Measurements from ENCODE around the gene TAB3. TPM values are rescaled to one million over a fixed set of nuclear protein-coding genes. Genes with fewer than 3 reads are reported as not detected.

The TAB3 gene
- total RNA-seq, 1 experiment from 2014 or later = 13.5 TPM

GRCh38 chrX:30777575-30777974 lies 111.5 kb downstream of the TAB3 start:
- Histone ChIP-seq H2AK5ac (ENCODE audit: insufficient read length, low read length) (no peak overlapping the region), H4K5ac (ENCODE audit: insufficient read length, low read depth, low read length) (no peak overlapping the region), H4K8ac (replicated peaks; ENCODE audit: insufficient read length, low read depth, low read length) (no peak overlapping the region), H3K18ac (ENCODE audit: insufficient read length, low read depth, low read length) (no peak overlapping the region), H3T11ph (ENCODE audit: low read length) (no peak overlapping the region), H2AFZ (ENCODE audit: low read length) (no peak overlapping the region), H3K4ac (ENCODE audit: low read depth, low read length) (no peak overlapping the region), H3K23me2 (ENCODE audit: insufficient read length, low read depth, low read length, poor library complexity, severe bottlenecking) (no peaks in the 10 kb centered on the region), H2BK15ac (ENCODE audit: low read depth, low read length) (no peak overlapping the region), H3K56ac (ENCODE audit: insufficient read length, low read depth, low read length) (no peak overlapping the region), H3K14ac (ENCODE audit: insufficient read depth, low read length) (no peak overlapping the region), H3K4me1 (ENCODE audit: insufficient read depth, low read length) (no peaks in the 10 kb centered on the region; the same call in 1 of the 2 replicates), H4K91ac (ENCODE audit: insufficient read length, low read depth, low read length) (no peak overlapping the region), H3K9me3 (ENCODE audit: control insufficient read depth, low read depth, low read length) (no peaks in the 10 kb centered on the region), H2BK20ac (ENCODE audit: low read depth, low read length, poor library complexity, severe bottlenecking) (no peak overlapping the region), H4K20me1 (ENCODE audit: control insufficient read depth, insufficient read depth, insufficient read length) (no peaks in the 10 kb centered on the region), H3K23ac (ENCODE audit: insufficient read length, low read depth, low read length) (no peak overlapping the region), H2BK12ac (ENCODE audit: insufficient read length, low read depth, low read length) (no peak overlapping the region), H3K9ac (ENCODE audit: extremely low read depth, insufficient read length, low read length) (no peak overlapping the region), H3K27ac (ENCODE audit: insufficient read length, low read depth, low read length) (no peak overlapping the region), H3K79me1 (ENCODE audit: insufficient read depth, low read depth, low read length, poor library complexity, severe bottlenecking) (no peaks in the 10 kb centered on the region), H2BK120ac (ENCODE audit: low read depth, low read length, poor library complexity, severe bottlenecking) (no peak overlapping the region), H3K79me2 (ENCODE audit: insufficient read depth, low read length) (no peaks in the 10 kb centered on the region), H3K27me3 (ENCODE audit: insufficient read depth, low read length) (no peaks in the 10 kb centered on the region), H2BK5ac (ENCODE audit: insufficient read length, low read length) (no peak overlapping the region), H3K4me2 (ENCODE audit: insufficient read depth, insufficient read length, low read length) (no peak overlapping the region)
- peaks cover 13 to 14% of the 10 kb centered on the region in 2 experiments; a peak in 3 of 4 replicates for H3K4me1 Mint-ChIP-seq
- H3K27ac Mint-ChIP-seq = no peak overlapping the region
- TF ChIP-seq, protein P1, sequence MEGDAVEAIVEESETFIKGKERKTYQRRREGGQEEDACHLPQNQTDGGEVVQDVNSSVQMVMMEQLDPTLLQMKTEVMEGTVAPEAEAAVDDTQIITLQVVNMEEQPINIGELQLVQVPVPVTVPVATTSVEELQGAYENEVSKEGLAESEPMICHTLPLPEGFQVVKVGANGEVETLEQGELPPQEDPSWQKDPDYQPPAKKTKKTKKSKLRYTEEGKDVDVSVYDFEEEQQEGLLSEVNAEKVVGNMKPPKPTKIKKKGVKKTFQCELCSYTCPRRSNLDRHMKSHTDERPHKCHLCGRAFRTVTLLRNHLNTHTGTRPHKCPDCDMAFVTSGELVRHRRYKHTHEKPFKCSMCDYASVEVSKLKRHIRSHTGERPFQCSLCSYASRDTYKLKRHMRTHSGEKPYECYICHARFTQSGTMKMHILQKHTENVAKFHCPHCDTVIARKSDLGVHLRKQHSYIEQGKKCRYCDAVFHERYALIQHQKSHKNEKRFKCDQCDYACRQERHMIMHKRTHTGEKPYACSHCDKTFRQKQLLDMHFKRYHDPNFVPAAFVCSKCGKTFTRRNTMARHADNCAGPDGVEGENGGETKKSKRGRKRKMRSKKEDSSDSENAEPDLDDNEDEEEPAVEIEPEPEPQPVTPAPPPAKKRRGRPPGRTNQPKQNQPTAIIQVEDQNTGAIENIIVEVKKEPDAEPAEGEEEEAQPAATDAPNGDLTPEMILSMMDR (conservative IDR thresholded peaks at IDR 0.05) = no peak
- H3K36me3 Mint-ChIP-seq (ENCODE audit: insufficient read depth in 1 of 3, low read depth in 3 of 3) = peaks cover 2 to 10% (median 7%) of the 10 kb centered on the region in 3 experiments; a peak in 5 of 7 replicates
- peaks cover 54 to 62% of the 10 kb centered on the region in 2 experiments for H3K9me3 Mint-ChIP-seq
- no peak overlapping the region for H3K4me3 Mint-ChIP-seq
- no peak for DNase-seq
- H3K27me3 Mint-ChIP-seq (ENCODE audit: low read depth) = no peaks in the 10 kb centered on the region

Other genes starting within 250 kb of the TAB3 start
- 7.3 and 9.8 TPM in 2 replicates for gene GK, start 235.8 kb downstream of the TAB3 start, total RNA-seq (2021)
- gene FTHL17, start 182.8 kb upstream of the TAB3 start, total RNA-seq (2021) = not detected in 2 replicates

Data from H9 (cell line).